Caki2 (cell line): ENCODE data around the gene SLC6A11. TPM values are rescaled to one million over a fixed set of nuclear protein-coding genes. Genes with fewer than 3 reads are reported as not detected.
A peak's percentile ranks its signal among the peaks of the same experiment; 100 is the strongest.

ENCODE experiments used
- DNase-seq: peaks from one replicate; pipeline ENCODE4 v3.0.0-alpha.2; 2015; ENCODE audit warnings: low read depth
- in situ Hi-C: cut with HindIII; loops from 2 replicates; pipeline ENCODE4 v1.10.0; 2016; ENCODE audit warnings: low sequenced_read_pairs, low pct_unique_long_range_greater_than_20kb, mixed read lengths
- total RNA-seq: library from RNA; depleted of rRNA; stranded (reverse); fragments of >200 nt; shearing (Covaris generic); gene quantifications from 2 replicates; pipeline ENCODE4 v1.2.3, GENCODE V29; 2014; ENCODE audit warnings: low replicate concordance

SLC6A11 gene
- total RNA-seq, 1 experiment from 2014 or later: not detected

GRCh38 chr3:10956531-10956930, 140.5 kb downstream of the SLC6A11 start:
- no peak for DNase-seq
- in situ Hi-C loops: no loop called here

- DNase-seq: no peak
- in situ Hi-C loops: no loop called here
Measured at GRCh38 chr3:10956986-10957385, 141.0 kb downstream of the SLC6A11 start.

GRCh38 chr3:10957976-10958749, 142.1 kb downstream of the SLC6A11 start:
- DNase-seq: no peak
- in situ Hi-C loops: no loop called here

GRCh38 chr3:10960255-10960654, 144.2 kb downstream of the SLC6A11 start:
- DNase-seq: no peak
- in situ Hi-C loops: no loop called here

- DNase-seq: no peak
Measured at GRCh38 chr3:10961921-10962320, 145.9 kb downstream of the SLC6A11 start.

GRCh38 chr3:10962481-10963036, 146.5 kb downstream of the SLC6A11 start:
- in situ Hi-C loops: no loop called here
- no peak for DNase-seq

More at GRCh38 chr3:10961921-10962320, 145.9 kb downstream of the SLC6A11 start:
- in situ Hi-C loops: no loop called here

- in situ Hi-C loops: no loop called here
Measured at GRCh38 chr3:10964537-10965167, 148.6 kb downstream of the SLC6A11 start.

GRCh38 chr3:10968401-10968800, 152.4 kb downstream of the SLC6A11 start:
- in situ Hi-C loops: no loop called here

More at GRCh38 chr3:10964537-10965167, 148.6 kb downstream of the SLC6A11 start:
- DNase-seq: peak; percentile 16

GRCh38 chr3:10970306-10970960, 154.4 kb downstream of the SLC6A11 start:
- DNase-seq: no peak

More at GRCh38 chr3:10968401-10968800, 152.4 kb downstream of the SLC6A11 start:
- no peak for DNase-seq

GRCh38 chr3:10972072-10972782, 156.2 kb downstream of the SLC6A11 start:
- no peak for DNase-seq
- in situ Hi-C loops: no loop called here

More at GRCh38 chr3:10970306-10970960, 154.4 kb downstream of the SLC6A11 start:
- in situ Hi-C loops: no loop called here

- in situ Hi-C loops: no loop called here
- no peak for DNase-seq
Measured at GRCh38 chr3:10973046-10973595, 157.1 kb downstream of the SLC6A11 start.

GRCh38 chr3:10974131-10974530, 158.1 kb downstream of the SLC6A11 start:
- no peak for DNase-seq
- in situ Hi-C loops: no loop called here

- in situ Hi-C loops: no loop called here
- no peak for DNase-seq
Measured at GRCh38 chr3:10974746-10975375, 158.8 kb downstream of the SLC6A11 start.

GRCh38 chr3:10975695-10976234, 159.7 kb downstream of the SLC6A11 start:
- DNase-seq: no peak
- in situ Hi-C loops: no loop called here

- DNase-seq: no peak
- in situ Hi-C loops: no loop called here
Measured at GRCh38 chr3:10976770-10977169, 160.7 kb downstream of the SLC6A11 start.

- in situ Hi-C loops: no loop called here
- no peak for DNase-seq
Measured at GRCh38 chr3:10977892-10978510, 162.0 kb downstream of the SLC6A11 start.

- in situ Hi-C loops: no loop called here
- no peak for DNase-seq
Measured at GRCh38 chr3:10978956-10979355, 162.9 kb downstream of the SLC6A11 start.
